ENCODE measurements around the gene SYT1.

Gene SYT1

GRCh38 chr12:78888568-78888967 is 24.0 kb downstream of the SYT1 start:
- no peak overlapping the region for H3K9ac ChIP-seq (ENCODE audit: low read length in 2 of 2)
- no peak overlapping the region for H3K27ac ChIP-seq (ENCODE audit: low read length)
- H3K4me1 ChIP-seq (ENCODE audit: control insufficient read depth, insufficient read depth, low read length) = no peaks in the 10 kb centered on the region
- no peaks in the 10 kb centered on the region for H3K36me3 ChIP-seq (ENCODE audit: control insufficient read depth in 2 of 2, insufficient read depth in 2 of 2, low read length in 2 of 2)
- H3K4me3 ChIP-seq (ENCODE audit: low read length in 2 of 2) = no peak overlapping the region
- H3K27me3 ChIP-seq (ENCODE audit: control insufficient read depth in 1 of 2, insufficient read depth in 2 of 2, low read length in 2 of 2) = no peaks in the 10 kb centered on the region
- no peaks in the 10 kb centered on the region for H3K9me3 ChIP-seq (ENCODE audit: control insufficient read depth in 2 of 2, low read length in 2 of 2)

- Histone ChIP-seq H3K36me3 (ENCODE audit: control insufficient read depth in 2 of 2, insufficient read depth in 2 of 2, low read length in 2 of 2) (no peaks in the 10 kb centered on the region), H3K4me3 (ENCODE audit: low read length in 2 of 2) (no peak overlapping the region), H3K27me3 (ENCODE audit: control insufficient read depth in 1 of 2, insufficient read depth in 2 of 2, low read length in 2 of 2) (no peaks in the 10 kb centered on the region), H3K4me1 (ENCODE audit: control insufficient read depth, insufficient read depth, low read length) (no peaks in the 10 kb centered on the region), H3K27ac (ENCODE audit: low read length) (no peak overlapping the region), H3K9me3 (ENCODE audit: control insufficient read depth in 2 of 2, low read length in 2 of 2) (no peaks in the 10 kb centered on the region), H3K9ac (ENCODE audit: low read length in 2 of 2) (no peak overlapping the region)
Observed at GRCh38 chr12:78891646-78892353, 27.2 kb downstream of the SYT1 start.

GRCh38 chr12:78898416-78898815 is 33.8 kb downstream of the SYT1 start:
- no peaks in the 10 kb centered on the region for H3K27me3 ChIP-seq (ENCODE audit: control insufficient read depth in 1 of 2, insufficient read depth in 2 of 2, low read length in 2 of 2)
- H3K4me3 ChIP-seq (ENCODE audit: low read length in 2 of 2) = no peak overlapping the region
- H3K4me1 ChIP-seq (ENCODE audit: control insufficient read depth, insufficient read depth, low read length) = no peaks in the 10 kb centered on the region
- no peaks in the 10 kb centered on the region for H3K36me3 ChIP-seq (ENCODE audit: control insufficient read depth in 2 of 2, insufficient read depth in 2 of 2, low read length in 2 of 2)
- no peaks in the 10 kb centered on the region for H3K9me3 ChIP-seq (ENCODE audit: control insufficient read depth in 2 of 2, low read length in 2 of 2)
- H3K27ac ChIP-seq (ENCODE audit: low read length) = no peak overlapping the region
- H3K9ac ChIP-seq (ENCODE audit: low read length in 2 of 2) = no peak overlapping the region

- no peaks in the 10 kb centered on the region for H3K4me1 ChIP-seq (ENCODE audit: control insufficient read depth, insufficient read depth, low read length)
- no peaks in the 10 kb centered on the region for H3K27me3 ChIP-seq (ENCODE audit: control insufficient read depth in 1 of 2, insufficient read depth in 2 of 2, low read length in 2 of 2)
- no peaks in the 10 kb centered on the region for H3K36me3 ChIP-seq (ENCODE audit: control insufficient read depth in 2 of 2, insufficient read depth in 2 of 2, low read length in 2 of 2)
Observed at GRCh38 chr12:78914859-78915331, 50.3 kb downstream of the SYT1 start.

GRCh38 chr12:78916845-78917480 is 52.4 kb downstream of the SYT1 start:
- no peaks in the 10 kb centered on the region for H3K36me3 ChIP-seq (ENCODE audit: control insufficient read depth in 2 of 2, insufficient read depth in 2 of 2, low read length in 2 of 2)
- no peaks in the 10 kb centered on the region for H3K4me1 ChIP-seq (ENCODE audit: control insufficient read depth, insufficient read depth, low read length)
- H3K27me3 ChIP-seq (ENCODE audit: control insufficient read depth in 1 of 2, insufficient read depth in 2 of 2, low read length in 2 of 2) = no peaks in the 10 kb centered on the region
- H3K27ac ChIP-seq (ENCODE audit: low read length) = no peak overlapping the region
- H3K9ac ChIP-seq (ENCODE audit: low read length in 2 of 2) = no peak overlapping the region
- H3K9me3 ChIP-seq (ENCODE audit: control insufficient read depth in 2 of 2, low read length in 2 of 2) = no peaks in the 10 kb centered on the region
- H3K4me3 ChIP-seq (ENCODE audit: low read length in 2 of 2) = no peak overlapping the region

More at GRCh38 chr12:78914859-78915331, 50.3 kb downstream of the SYT1 start:
- H3K27ac ChIP-seq (ENCODE audit: low read length) = no peak overlapping the region
- no peaks in the 10 kb centered on the region for H3K9me3 ChIP-seq (ENCODE audit: control insufficient read depth in 2 of 2, low read length in 2 of 2)
- H3K9ac ChIP-seq (ENCODE audit: low read length in 2 of 2) = no peak overlapping the region
- H3K4me3 ChIP-seq (ENCODE audit: low read length in 2 of 2) = no peak overlapping the region

GRCh38 chr12:78917513-78917912 is 52.9 kb downstream of the SYT1 start:
- Histone ChIP-seq H3K9me3 (ENCODE audit: control insufficient read depth in 2 of 2, low read length in 2 of 2) (no peaks in the 10 kb centered on the region), H3K4me3 (ENCODE audit: low read length in 2 of 2) (no peak overlapping the region), H3K27ac (ENCODE audit: low read length) (no peak overlapping the region), H3K36me3 (ENCODE audit: control insufficient read depth in 2 of 2, insufficient read depth in 2 of 2, low read length in 2 of 2) (no peaks in the 10 kb centered on the region), H3K4me1 (ENCODE audit: control insufficient read depth, insufficient read depth, low read length) (no peaks in the 10 kb centered on the region), H3K27me3 (ENCODE audit: control insufficient read depth in 1 of 2, insufficient read depth in 2 of 2, low read length in 2 of 2) (no peaks in the 10 kb centered on the region), H3K9ac (ENCODE audit: low read length in 2 of 2) (no peak overlapping the region)

GRCh38 chr12:78918268-78918667 is 53.7 kb downstream of the SYT1 start:
- Histone ChIP-seq H3K4me1 (ENCODE audit: control insufficient read depth, insufficient read depth, low read length) (no peaks in the 10 kb centered on the region), H3K36me3 (ENCODE audit: control insufficient read depth in 2 of 2, insufficient read depth in 2 of 2, low read length in 2 of 2) (no peaks in the 10 kb centered on the region), H3K27me3 (ENCODE audit: control insufficient read depth in 1 of 2, insufficient read depth in 2 of 2, low read length in 2 of 2) (no peaks in the 10 kb centered on the region), H3K4me3 (ENCODE audit: low read length in 2 of 2) (no peak overlapping the region), H3K9ac (ENCODE audit: low read length in 2 of 2) (no peak overlapping the region), H3K27ac (ENCODE audit: low read length) (no peak overlapping the region), H3K9me3 (ENCODE audit: control insufficient read depth in 2 of 2, low read length in 2 of 2) (no peaks in the 10 kb centered on the region)

- Histone ChIP-seq H3K27ac (ENCODE audit: low read length) (no peak overlapping the region), H3K4me1 (ENCODE audit: control insufficient read depth, insufficient read depth, low read length) (no peaks in the 10 kb centered on the region), H3K4me3 (ENCODE audit: low read length in 2 of 2) (no peak overlapping the region), H3K27me3 (ENCODE audit: control insufficient read depth in 1 of 2, insufficient read depth in 2 of 2, low read length in 2 of 2) (no peaks in the 10 kb centered on the region), H3K9ac (ENCODE audit: low read length in 2 of 2) (no peak overlapping the region), H3K36me3 (ENCODE audit: control insufficient read depth in 2 of 2, insufficient read depth in 2 of 2, low read length in 2 of 2) (no peaks in the 10 kb centered on the region), H3K9me3 (ENCODE audit: control insufficient read depth in 2 of 2, low read length in 2 of 2) (no peaks in the 10 kb centered on the region)
Observed at GRCh38 chr12:78928200-78929074, 63.9 kb downstream of the SYT1 start.

- no peak overlapping the region for H3K4me3 ChIP-seq (ENCODE audit: low read length in 2 of 2)
- no peaks in the 10 kb centered on the region for H3K4me1 ChIP-seq (ENCODE audit: control insufficient read depth, insufficient read depth, low read length)
- H3K27ac ChIP-seq (ENCODE audit: low read length) = no peak overlapping the region
Observed at GRCh38 chr12:78929075-78929418, 64.5 kb downstream of the SYT1 start.

GRCh38 chr12:78931466-78931990 is 67.0 kb downstream of the SYT1 start:
- H3K4me1 ChIP-seq (ENCODE audit: control insufficient read depth, insufficient read depth, low read length) = no peaks in the 10 kb centered on the region
- H3K27ac ChIP-seq (ENCODE audit: low read length) = no peak overlapping the region
- no peak overlapping the region for H3K4me3 ChIP-seq (ENCODE audit: low read length in 2 of 2)
- H3K36me3 ChIP-seq (ENCODE audit: control insufficient read depth in 2 of 2, insufficient read depth in 2 of 2, low read length in 2 of 2) = no peaks in the 10 kb centered on the region
- no peaks in the 10 kb centered on the region for H3K9me3 ChIP-seq (ENCODE audit: control insufficient read depth in 2 of 2, low read length in 2 of 2)
- H3K27me3 ChIP-seq (ENCODE audit: control insufficient read depth in 1 of 2, insufficient read depth in 2 of 2, low read length in 2 of 2) = no peaks in the 10 kb centered on the region
- no peak overlapping the region for H3K9ac ChIP-seq (ENCODE audit: low read length in 2 of 2)

More at GRCh38 chr12:78929075-78929418, 64.5 kb downstream of the SYT1 start:
- Histone ChIP-seq H3K27me3 (ENCODE audit: control insufficient read depth in 1 of 2, insufficient read depth in 2 of 2, low read length in 2 of 2) (no peaks in the 10 kb centered on the region), H3K9ac (ENCODE audit: low read length in 2 of 2) (no peak overlapping the region), H3K36me3 (ENCODE audit: control insufficient read depth in 2 of 2, insufficient read depth in 2 of 2, low read length in 2 of 2) (no peaks in the 10 kb centered on the region), H3K9me3 (ENCODE audit: control insufficient read depth in 2 of 2, low read length in 2 of 2) (no peaks in the 10 kb centered on the region)

Data from stomach smooth muscle (tissue), 2 donors.